ENCODE data around the gene STX18.

Gene STX18

DNA sequence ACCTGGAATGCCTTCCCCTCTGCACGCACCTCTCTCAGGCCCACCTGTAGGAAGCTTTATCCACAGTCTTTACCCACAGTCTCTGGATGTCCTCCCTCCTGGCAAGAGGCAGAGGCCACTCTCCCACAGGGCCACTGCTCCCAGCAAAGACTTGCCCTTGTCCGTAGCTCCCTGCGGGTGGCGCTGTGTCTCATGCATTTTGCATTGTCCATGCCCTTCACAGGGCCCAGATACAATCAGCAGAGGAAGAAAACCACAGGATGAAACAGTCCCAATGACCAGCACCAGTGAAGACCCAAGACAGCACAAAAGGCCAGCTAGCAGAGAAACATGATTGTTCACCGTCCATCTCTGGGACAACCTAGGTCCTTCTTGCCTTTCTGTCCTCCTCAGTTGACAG, 157.0 kb downstream of the STX18 start:
- no peak for DNase-seq (ENCODE audit: low read depth in 2 of 2)

DNA sequence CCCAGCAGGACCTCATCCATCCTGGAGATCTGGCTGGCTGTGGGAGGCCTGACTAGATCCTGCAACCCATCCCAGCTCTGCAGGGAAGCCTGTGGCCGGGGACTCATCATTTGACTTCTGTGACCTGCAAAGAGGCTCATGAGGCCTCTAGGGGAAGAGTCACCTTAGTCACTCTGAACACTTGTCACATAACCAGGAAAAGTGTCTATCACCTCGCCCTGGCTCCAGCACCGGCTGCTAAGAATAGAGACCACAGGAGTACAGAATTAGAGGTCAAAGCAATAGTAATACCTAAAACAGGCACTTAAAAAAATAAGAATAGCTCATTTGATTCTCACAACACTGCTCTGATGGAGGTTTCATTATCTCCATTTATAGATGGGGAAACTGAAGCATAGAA, 158.8 kb downstream of the STX18 start:
- no peak for DNase-seq (ENCODE audit: low read depth in 2 of 2)

DNA sequence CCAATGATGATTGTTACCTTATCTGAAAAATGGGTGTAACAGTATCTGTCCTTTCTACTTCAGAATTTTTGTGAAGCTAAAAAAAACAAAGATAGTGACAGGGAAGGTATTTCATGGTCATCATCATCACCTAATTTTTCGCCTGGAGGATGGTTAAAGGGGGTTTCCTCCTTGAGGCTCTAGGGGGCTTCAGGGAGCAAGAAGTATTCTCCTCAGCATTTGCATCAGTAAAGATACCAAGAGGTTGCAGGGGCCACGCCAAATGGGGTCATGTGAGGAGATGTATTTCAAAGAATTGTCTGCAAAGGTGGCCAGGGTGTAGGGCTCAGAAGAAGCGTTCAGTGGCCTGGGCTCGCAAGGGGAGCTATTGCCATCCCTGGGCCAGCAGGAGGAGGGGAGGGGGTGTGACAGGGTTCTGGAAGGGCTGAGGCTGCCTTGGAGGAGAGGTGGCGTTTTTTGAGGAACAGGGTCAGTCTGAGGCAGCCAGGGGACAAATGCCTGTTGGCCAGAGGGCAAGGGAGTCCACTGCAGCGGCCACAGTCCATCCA, 162.2 kb downstream of the STX18 start:
- no peak for DNase-seq (ENCODE audit: low read depth in 2 of 2)

DNA sequence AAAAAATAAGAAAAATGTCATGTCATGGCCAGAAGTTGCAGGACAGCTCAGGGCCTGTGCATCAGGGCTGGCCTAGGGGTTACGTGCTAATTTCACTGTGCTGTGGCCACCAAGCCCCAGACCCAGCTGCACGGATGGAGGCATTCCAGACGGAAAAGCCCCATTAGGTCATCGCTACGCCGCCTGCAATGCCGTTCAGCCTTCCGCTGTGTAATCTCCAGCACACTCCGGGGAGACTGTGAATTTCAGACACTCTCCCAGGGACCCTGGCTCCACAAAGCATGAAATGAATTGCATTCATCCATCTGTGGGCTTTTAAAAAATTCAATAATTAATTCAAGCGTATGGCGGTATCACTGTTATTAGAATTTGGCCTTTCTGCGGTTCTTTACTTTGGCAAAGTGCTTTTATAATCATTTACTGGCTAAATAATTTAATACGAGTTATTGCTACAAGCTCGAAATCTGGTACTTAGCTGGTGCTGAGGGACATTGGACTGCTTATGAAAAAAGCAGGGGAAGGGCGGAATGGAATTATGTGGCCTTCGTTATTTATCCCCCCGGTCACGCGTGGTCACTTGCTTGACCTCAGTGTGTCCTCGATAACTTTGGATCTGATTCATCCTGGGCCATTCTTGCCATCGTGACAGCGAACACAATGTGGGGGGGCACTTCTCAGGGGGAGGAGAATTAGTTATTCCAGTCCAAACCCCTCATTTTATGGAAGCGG, 164.0 kb downstream of the STX18 start:
- no peak for DNase-seq (ENCODE audit: low read depth in 2 of 2)

DNA sequence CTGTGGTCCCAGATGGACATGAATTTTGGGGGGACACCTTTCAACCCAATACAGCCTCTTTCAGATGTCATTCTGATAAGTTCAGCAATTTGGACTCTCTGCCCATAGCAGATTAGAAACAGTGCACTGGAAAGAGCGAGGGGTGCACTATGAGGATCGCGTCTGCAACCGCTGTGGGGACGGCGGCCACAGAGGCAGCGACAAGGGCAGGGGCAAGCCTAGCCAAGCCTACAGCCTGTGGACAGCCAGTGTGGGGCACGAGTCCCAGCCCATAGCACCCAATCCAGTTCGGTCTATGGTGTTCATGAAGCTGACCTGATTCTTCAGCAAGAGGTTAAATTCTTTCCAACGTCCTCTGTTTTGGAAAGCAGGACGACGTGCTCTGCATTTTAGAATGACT, 164.7 kb downstream of the STX18 start:
- DNase-seq (ENCODE audit: low read depth in 2 of 2), result no peak

DNA sequence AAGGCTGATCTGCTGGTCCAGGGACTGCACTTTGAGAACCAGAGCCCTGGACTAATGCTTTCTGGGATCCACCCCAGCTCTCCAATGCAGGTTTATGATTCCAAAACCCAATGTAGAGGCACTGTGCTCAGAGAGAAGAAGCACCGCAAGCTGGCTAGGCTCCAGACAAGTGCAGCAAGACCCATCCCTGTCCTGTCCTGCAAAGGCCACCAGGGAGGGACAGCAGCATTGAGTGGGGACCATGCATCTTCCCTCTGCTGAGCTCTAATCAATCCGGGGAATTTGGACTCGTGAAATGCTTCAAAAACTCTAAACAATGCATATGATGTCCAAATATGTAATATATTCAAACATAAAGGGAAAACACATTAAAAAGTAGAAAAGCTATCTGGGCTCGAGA, 165.8 kb downstream of the STX18 start:
- DNase-seq (ENCODE audit: low read depth in 2 of 2), result no peak

DNA sequence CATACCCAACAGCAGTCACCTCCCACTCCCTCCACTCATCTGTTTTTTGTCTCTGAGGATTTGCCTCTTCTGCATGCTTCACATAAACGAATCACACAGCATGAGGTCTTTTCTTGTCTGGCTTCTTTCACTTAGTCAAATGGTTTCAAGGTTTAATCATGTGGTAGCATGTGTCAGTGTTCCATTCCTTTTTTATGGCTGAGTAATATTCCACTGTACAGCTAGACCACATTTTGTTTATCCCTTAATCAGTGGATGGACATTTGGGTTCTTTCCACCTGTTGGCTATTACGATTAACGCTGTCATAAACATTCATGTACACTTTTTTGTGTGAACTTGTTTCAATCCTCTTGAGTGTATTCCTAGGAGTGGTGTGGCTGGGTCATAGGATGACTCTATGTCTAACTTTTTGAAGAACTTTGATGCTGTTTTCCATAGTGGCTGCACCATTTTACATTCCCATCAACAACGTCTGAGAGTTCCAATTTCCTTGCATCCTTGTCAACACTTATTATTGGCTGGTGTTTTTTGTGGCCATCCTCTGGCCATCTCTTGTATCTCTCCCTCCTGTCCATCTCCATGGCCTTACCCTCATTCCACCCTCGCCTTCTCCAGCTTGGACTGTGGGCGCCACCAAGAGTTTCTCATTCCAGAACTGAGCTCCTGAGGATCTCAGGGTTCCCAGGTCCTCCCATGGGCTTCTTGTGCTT, 167.3 kb downstream of the STX18 start:
- no peak for DNase-seq (ENCODE audit: low read depth in 2 of 2)
